SK-N-SH treated with all-trans-retinoic acid at 6 μM for 48 hours (cell line): Measurements from ENCODE around the gene NATD1.
A peak's percentile ranks its signal among the peaks of the same experiment; 100 is the strongest.

ENCODE experiments used
- ATAC-seq: fragments of 200-7000 bp; cut with Tn5 transposase; 3 replicates; pipeline ENCODE4 v1.9.1; 2020; ENCODE audit warnings: mild to moderate bottlenecking, moderate library complexity
- ARNTL ChIP-seq: fragments of 450-650 bp; formaldehyde crosslinking; IDR thresholded peaks from 2 replicates; pipeline ENCODE4 v1.5.0; 2020; ENCODE audit warnings: low read depth, mild to moderate bottlenecking, moderate library complexity, borderline replicate concordance
- BACH2 ChIP-seq: fragments of 250-450 bp; sonication (Bioruptor Pico); IDR thresholded peaks from 2 replicates; pipeline ENCODE4 v1.9.0; 2021; ENCODE audit warnings: mild to moderate bottlenecking, borderline replicate concordance
- CSDC2 ChIP-seq: fragments of 250-450 bp; sonication (Bioruptor Pico); IDR thresholded peaks from 2 replicates; pipeline ENCODE4 v1.5.0; 2020; ENCODE audit warnings: mild to moderate bottlenecking, moderate library complexity
- ESRRG ChIP-seq: fragments of 250-450 bp; sonication (Bioruptor Pico); IDR thresholded peaks from 2 replicates; pipeline ENCODE4 v1.6.1; 2021; ENCODE audit warnings: mild to moderate bottlenecking
- GLIS3 ChIP-seq: fragments of 250-450 bp; sonication (Bioruptor Pico); IDR thresholded peaks from 2 replicates; pipeline ENCODE4 v1.5.0; 2020; ENCODE audit warnings: mild to moderate bottlenecking, moderate library complexity
- ISL1 ChIP-seq: fragments of 250-450 bp; sonication (Bioruptor Pico); IDR thresholded peaks from 2 replicates; pipeline ENCODE4 v2.1.2; 2022; ENCODE audit warnings: mild to moderate bottlenecking, moderate library complexity
- OSR1 ChIP-seq: fragments of 250-450 bp; sonication (Bioruptor Pico); IDR thresholded peaks from 2 replicates; pipeline ENCODE4 v1.8.0; 2022; ENCODE audit warnings: moderate library complexity, mild to moderate bottlenecking, inconsistent platforms
- PATZ1 ChIP-seq: fragments of 250-450 bp; sonication (Bioruptor Pico); IDR thresholded peaks from 2 replicates; pipeline ENCODE4 v1.8.0; 2020; ENCODE audit warnings: mild to moderate bottlenecking, moderate library complexity, borderline replicate concordance
- PPARA ChIP-seq: fragments of 250-450 bp; sonication (Bioruptor Pico); IDR thresholded peaks from 2 replicates; pipeline ENCODE4 v1.5.0; 2020; ENCODE audit warnings: mild to moderate bottlenecking, borderline replicate concordance
- RARB ChIP-seq: fragments of 250-450 bp; sonication (Bioruptor Pico); IDR thresholded peaks from 2 replicates; pipeline ENCODE4 v1.8.0; 2021; ENCODE audit warnings: mild to moderate bottlenecking, moderate library complexity
- SNAI2 ChIP-seq: fragments of 250-450 bp; sonication (Bioruptor Pico); IDR thresholded peaks from 2 replicates; pipeline ENCODE4 v1.5.0; 2020; ENCODE audit warnings: mild to moderate bottlenecking, moderate library complexity
- TCF4 ChIP-seq: fragments of 250-450 bp; sonication (Bioruptor Pico); IDR thresholded peaks from 2 replicates; pipeline ENCODE4 v1.8.0; 2021; ENCODE audit warnings: mild to moderate bottlenecking, moderate library complexity, borderline replicate concordance
- TOX ChIP-seq: fragments of 250-450 bp; sonication (Bioruptor Pico); IDR thresholded peaks from 2 replicates; pipeline ENCODE4 v1.8.0; 2021; ENCODE audit warnings: mild to moderate bottlenecking, moderate library complexity, borderline replicate concordance
- TSHZ2 ChIP-seq: fragments of 250-450 bp; sonication (Bioruptor Pico); IDR thresholded peaks from 2 replicates; pipeline ENCODE4 v1.5.0; 2020; ENCODE audit warnings: mild to moderate bottlenecking, moderate library complexity
- ZC3H10 ChIP-seq: fragments of 250-450 bp; sonication (Bioruptor Pico); IDR thresholded peaks from 2 replicates; pipeline ENCODE4 v1.5.1; 2021; ENCODE audit warnings: mild to moderate bottlenecking, moderate library complexity
- ZFP3 ChIP-seq: fragments of 250-450 bp; sonication (Bioruptor Pico); IDR thresholded peaks from 2 replicates; pipeline ENCODE4 v1.5.0; 2020; ENCODE audit warnings: mild to moderate bottlenecking, moderate library complexity
- ZFP30 ChIP-seq: fragments of 450-650 bp; formaldehyde crosslinking; IDR thresholded peaks from 2 replicates; pipeline ENCODE4 v1.5.0; 2022; ENCODE audit warnings: mild to moderate bottlenecking, moderate library complexity
- ZNF565 ChIP-seq: fragments of 450-650 bp; formaldehyde crosslinking; conservative IDR thresholded peaks from 2 replicates; pipeline ENCODE4 v1.5.0; 2020; ENCODE audit warnings: low read depth, mild to moderate bottlenecking, moderate library complexity
- ZNF70 ChIP-seq: fragments of 450-650 bp; formaldehyde crosslinking; IDR thresholded peaks from 2 replicates; pipeline ENCODE4 v1.5.0; 2020; ENCODE audit warnings: mild to moderate bottlenecking, moderate library complexity
- ZNF8 ChIP-seq: fragments of 450-650 bp; formaldehyde crosslinking; IDR thresholded peaks from 2 replicates; pipeline ENCODE4 v1.5.0; 2020; ENCODE audit warnings: mild to moderate bottlenecking, moderate library complexity
- TF ChIP-seq, protein P1 (sequence below): fragments of 250-450 bp; sonication (Bioruptor Pico); IDR thresholded peaks from 2 replicates; pipeline ENCODE4 v1.5.1; 2021; ENCODE audit warnings: mild to moderate bottlenecking, moderate library complexity
- TF ChIP-seq, protein P2 (sequence below): fragments of 250-450 bp; sonication (Bioruptor Pico); IDR thresholded peaks from 2 replicates; pipeline ENCODE4 v1.5.1; 2020; ENCODE audit warnings: low read depth, mild to moderate bottlenecking, moderate library complexity
- TF ChIP-seq, protein P3 (sequence below): fragments of 250-450 bp; sonication (Bioruptor Pico); IDR thresholded peaks from 2 replicates; pipeline ENCODE4 v1.8.0; 2021; ENCODE audit warnings: low read depth, mild to moderate bottlenecking, moderate library complexity, borderline replicate concordance

The NATD1 gene

GRCh38 chr17:21289902-21290571 lies 36.8 kb upstream of the NATD1 start:
- no peak for TF ChIP-seq OSR1 (CRISPR knock-in tag)
- TF ChIP-seq GLIS3, result no peak
- TF ChIP-seq ZFP3 (CRISPR knock-in tag), result no peak
- TF ChIP-seq TOX, result no peak
- TF ChIP-seq, all 23 proteins: peak for 0
- ATAC-seq, result no peak

DNA sequence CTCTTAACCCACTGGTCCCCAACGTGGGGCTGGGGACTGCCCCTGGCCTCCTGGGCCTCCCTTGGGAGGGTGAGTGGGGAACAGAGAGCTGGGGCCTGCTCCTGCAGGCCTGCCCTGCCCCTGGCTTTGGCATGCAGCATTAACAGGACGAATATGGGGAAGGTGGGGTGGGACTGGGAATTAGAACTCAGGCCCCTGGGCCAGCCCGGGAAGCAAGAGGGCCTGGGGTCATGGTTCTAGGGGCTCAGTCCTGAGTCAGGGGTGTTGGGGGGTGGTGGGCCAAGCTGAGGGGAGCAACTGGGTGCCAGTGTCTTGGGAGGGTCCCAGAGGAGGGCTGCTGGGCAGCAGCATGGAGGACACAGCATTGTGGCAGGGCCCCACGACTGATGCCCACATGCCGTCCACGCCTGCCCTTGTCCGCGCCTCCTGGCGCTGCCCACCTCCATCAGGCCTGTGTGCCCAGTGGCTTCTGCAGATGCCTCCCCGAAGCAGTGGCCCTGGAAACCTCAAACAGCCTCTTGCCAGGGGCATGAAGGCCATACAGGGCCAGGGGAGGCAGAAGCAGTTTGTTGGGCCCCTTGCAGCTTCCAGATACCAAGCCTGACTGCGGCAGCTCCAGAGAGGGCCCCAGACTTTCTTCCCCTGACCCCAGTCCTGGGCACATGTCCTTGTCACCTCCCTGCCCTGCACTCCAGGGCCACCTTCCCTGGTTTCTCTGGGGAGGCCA lies 36.1 kb upstream of the NATD1 start:
- TF ChIP-seq PPARA (CRISPR knock-in tag), result no peak
- no peak for ATAC-seq

DNA sequence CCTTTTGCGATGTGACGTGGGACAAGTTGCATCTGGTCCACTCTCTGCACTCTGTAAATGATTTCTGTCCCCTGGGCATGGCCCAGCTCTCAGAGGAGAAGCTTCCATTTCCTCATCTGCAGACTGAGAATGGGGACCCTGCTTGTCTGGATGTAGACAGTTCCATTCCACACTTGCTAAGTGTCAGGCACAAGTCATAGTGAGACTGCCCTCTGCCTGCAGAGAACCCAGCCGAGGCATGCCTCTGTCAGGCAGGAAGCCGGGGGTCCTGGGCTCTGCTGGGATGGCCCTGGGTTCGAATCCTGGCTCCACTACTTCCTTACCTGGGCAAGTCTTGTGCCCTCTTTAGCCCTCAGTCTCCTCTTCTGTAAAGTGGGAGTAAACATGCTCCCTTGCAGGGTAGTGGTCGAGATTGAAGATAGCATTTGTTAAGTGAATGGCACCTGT lies 35.4 kb upstream of the NATD1 start:
- ATAC-seq, result no peak
- TF ChIP-seq ISL1 (CRISPR knock-in tag) (no peak), BACH2 (CRISPR knock-in tag) (no peak), ZNF565 (no peak), ZFP3 (CRISPR knock-in tag) (no peak), ZNF70 (no peak), TCF4 (CRISPR knock-in tag) (no peak), SNAI2 (CRISPR knock-in tag) (no peak), ZFP30 (CRISPR knock-in tag) (no peak)
- TF ChIP-seq, protein P1, sequence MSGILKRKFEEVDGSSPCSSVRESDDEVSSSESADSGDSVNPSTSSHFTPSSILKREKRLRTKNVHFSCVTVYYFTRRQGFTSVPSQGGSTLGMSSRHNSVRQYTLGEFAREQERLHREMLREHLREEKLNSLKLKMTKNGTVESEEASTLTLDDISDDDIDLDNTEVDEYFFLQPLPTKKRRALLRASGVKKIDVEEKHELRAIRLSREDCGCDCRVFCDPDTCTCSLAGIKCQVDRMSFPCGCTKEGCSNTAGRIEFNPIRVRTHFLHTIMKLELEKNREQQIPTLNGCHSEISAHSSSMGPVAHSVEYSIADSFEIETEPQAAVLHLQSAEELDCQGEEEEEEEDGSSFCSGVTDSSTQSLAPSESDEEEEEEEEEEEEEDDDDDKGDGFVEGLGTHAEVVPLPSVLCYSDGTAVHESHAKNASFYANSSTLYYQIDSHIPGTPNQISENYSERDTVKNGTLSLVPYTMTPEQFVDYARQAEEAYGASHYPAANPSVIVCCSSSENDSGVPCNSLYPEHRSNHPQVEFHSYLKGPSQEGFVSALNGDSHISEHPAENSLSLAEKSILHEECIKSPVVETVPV (CRISPR knock-in tag), result no peak

DNA sequence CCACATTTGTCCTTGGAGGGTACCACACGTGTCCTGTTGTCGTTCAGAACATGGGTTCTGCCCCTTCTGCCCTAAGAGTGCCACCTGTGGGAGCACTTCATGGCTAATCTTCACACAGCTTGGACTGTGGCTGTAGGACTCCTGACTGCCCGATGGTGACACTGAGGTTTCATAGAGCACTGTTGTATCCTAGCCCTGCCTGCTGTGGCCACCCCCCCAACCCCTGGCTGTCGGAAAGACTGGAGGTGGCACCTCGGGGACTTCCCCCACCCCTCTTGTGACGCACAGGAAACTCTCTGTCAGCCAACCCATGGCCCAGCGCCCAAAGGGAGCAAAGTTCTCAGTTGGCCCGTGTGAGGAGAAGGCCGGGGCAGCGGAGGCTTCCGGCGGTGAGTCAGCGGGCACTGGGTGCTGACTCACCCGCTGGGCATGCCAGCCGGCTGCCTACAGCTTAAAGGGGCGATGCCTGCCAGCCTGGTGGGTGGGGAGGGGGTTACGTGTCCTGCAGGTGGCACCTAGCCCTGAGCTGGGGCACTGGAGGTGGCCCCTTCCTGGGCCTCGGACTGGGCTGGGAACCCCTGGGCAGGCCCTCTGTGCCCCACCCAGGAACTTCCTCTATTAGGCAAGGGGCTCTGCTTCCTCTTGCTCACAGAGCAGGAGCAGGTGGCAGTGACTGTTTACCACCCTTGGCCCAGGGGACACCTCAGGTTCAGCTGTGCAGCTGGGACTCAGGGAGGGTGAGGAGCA lies 34.7 kb upstream of the NATD1 start:
- TF ChIP-seq ESRRG, result no peak
- TF ChIP-seq GLIS3, result no peak
- TF ChIP-seq CSDC2 (CRISPR knock-in tag), result peak; percentile 37; the same call in 1 of the 2 replicates
- TF ChIP-seq ZNF70, result no peak
- TF ChIP-seq ARNTL (CRISPR knock-in tag), result no peak
- peak; percentile 57; the same call in 1 of the 2 replicates for TF ChIP-seq PATZ1 (CRISPR knock-in tag)
- TF ChIP-seq ZFP3 (CRISPR knock-in tag), result no peak; the same call in 1 of the 2 replicates
- no peak for TF ChIP-seq SNAI2 (CRISPR knock-in tag)
- peak; percentile 65 for ATAC-seq

GRCh38 chr17:21286909-21287702 lies 33.9 kb upstream of the NATD1 start:
- no peak for ATAC-seq
- TF ChIP-seq TOX (no peak), RARB (CRISPR knock-in tag) (no peak), ZNF70 (no peak), ZFP3 (CRISPR knock-in tag) (no peak), SNAI2 (CRISPR knock-in tag) (no peak), ZC3H10 (no peak), GLIS3 (no peak), ZNF565 (no peak), TSHZ2 (CRISPR knock-in tag) (no peak), CSDC2 (CRISPR knock-in tag) (no peak), ZNF8 (CRISPR knock-in tag) (no peak), ESRRG (no peak)
- TF ChIP-seq, protein P2, sequence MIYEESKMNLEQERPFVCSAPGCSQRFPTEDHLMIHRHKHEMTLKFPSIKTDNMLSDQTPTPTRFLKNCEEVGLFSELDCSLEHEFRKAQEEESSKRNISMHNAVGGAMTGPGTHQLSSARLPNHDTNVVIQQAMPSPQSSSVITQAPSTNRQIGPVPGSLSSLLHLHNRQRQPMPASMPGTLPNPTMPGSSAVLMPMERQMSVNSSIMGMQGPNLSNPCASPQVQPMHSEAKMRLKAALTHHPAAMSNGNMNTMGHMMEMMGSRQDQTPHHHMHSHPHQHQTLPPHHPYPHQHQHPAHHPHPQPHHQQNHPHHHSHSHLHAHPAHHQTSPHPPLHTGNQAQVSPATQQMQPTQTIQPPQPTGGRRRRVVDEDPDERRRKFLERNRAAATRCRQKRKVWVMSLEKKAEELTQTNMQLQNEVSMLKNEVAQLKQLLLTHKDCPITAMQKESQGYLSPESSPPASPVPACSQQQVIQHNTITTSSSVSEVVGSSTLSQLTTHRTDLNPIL (CRISPR knock-in tag), result no peak
- TF ChIP-seq, protein P3, sequence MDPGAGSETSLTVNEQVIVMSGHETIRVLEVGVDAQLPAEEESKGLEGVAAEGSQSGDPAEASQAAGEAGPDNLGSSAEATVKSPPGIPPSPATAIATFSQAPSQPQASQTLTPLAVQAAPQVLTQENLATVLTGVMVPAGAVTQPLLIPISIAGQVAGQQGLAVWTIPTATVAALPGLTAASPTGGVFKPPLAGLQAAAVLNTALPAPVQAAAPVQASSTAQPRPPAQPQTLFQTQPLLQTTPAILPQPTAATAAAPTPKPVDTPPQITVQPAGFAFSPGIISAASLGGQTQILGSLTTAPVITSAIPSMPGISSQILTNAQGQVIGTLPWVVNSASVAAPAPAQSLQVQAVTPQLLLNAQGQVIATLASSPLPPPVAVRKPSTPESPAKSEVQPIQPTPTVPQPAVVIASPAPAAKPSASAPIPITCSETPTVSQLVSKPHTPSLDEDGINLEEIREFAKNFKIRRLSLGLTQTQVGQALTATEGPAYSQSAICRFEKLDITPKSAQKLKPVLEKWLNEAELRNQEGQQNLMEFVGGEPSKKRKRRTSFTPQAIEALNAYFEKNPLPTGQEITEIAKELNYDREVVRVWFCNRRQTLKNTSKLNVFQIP (CRISPR knock-in tag), result no peak
